CD4-positive, alpha-beta memory T cell (primary cell): ENCODE results near the gene WDR54. TPM values are rescaled to one million over a fixed set of nuclear protein-coding genes. Genes with fewer than 3 reads are reported as not detected.

ENCODE experiments used
- CTCF ChIA-PET: fragments of 350-600 bp; sonication (Branson Sonifier 250); formaldehyde crosslinking; loops from one replicate; lab custom pipeline; 2021; ENCODE audit warnings: inconsistent platforms; ENCODE audit not compliant: partially characterized antibody; lab: Charles Lee
- POLR2A ChIA-PET: fragments of 350-600 bp; sonication (Branson Sonifier 250); formaldehyde crosslinking; loops from one replicate; lab custom pipeline; 2021; ENCODE audit not compliant: partially characterized antibody; lab: Charles Lee
- DNase-seq, 5 donors: peaks; one replicate each; pipeline versions ENCODE4 v3.0.0 to v3.0.0-alpha.2; 2020 to 2022; ENCODE audit warnings: mixed read lengths in 1 of 5
- H3K27ac ChIP-seq: one replicate; pipeline ENCODE4 v1.7.0; 2013; ENCODE audit warnings: low read depth, low read length
- H3K27me3 ChIP-seq: 2 replicates; pipeline ENCODE4 v1.7.0; 2013; ENCODE audit warnings: mild to moderate bottlenecking, low read length, moderate library complexity; ENCODE audit not compliant: insufficient read depth
- H3K36me3 ChIP-seq: 2 replicates; pipeline ENCODE4 v1.7.0; 2013; ENCODE audit warnings: mild to moderate bottlenecking, low read length, moderate library complexity; ENCODE audit not compliant: insufficient read depth
- H3K4me1 ChIP-seq: 2 replicates; pipeline ENCODE4 v1.7.0; 2013; ENCODE audit warnings: mild to moderate bottlenecking, low read length, moderate library complexity; ENCODE audit not compliant: insufficient read depth
- H3K4me3 ChIP-seq, 2 donors: one replicate each; pipeline ENCODE4 v1.7.0; 2013; ENCODE audit warnings: low read length in 2 of 2, mild to moderate bottlenecking in 1 of 2
- H3K9me3 ChIP-seq, 2 donors: one replicate each; pipeline ENCODE4 v1.7.0; 2013; ENCODE audit warnings: low read length in 2 of 2, control low read depth in 1 of 2; ENCODE audit not compliant: control insufficient read depth in 1 of 2
- H3K27ac Mint-ChIP-seq, 7 donors: one replicate each; pipeline ENCODE4 v1.8.0; 2020 to 2021; ENCODE audit warnings: mixed read lengths in 7 of 7, mild to moderate bottlenecking in 6 of 7, inconsistent platforms in 3 of 7, moderate library complexity in 3 of 7
- H3K27me3 Mint-ChIP-seq, 2 donors: one replicate each; pipeline ENCODE4 v1.8.0; 2020 to 2021; ENCODE audit warnings: mixed read lengths in 2 of 2
- H3K36me3 Mint-ChIP-seq, 2 donors: one replicate each; pipeline ENCODE4 v1.8.0; 2020 to 2021; ENCODE audit warnings: mixed read lengths in 2 of 2, inconsistent platforms in 1 of 2, mild to moderate bottlenecking in 1 of 2
- H3K4me1 Mint-ChIP-seq, 4 donors: one replicate each; pipeline ENCODE4 v1.8.0; 2020 to 2021; ENCODE audit warnings: mixed read lengths in 4 of 4, mild to moderate bottlenecking in 1 of 4
- H3K4me3 Mint-ChIP-seq, 8 donors: one replicate each; pipeline ENCODE4 v1.8.0; 2020 to 2021; ENCODE audit warnings: mixed read lengths in 8 of 8, mild to moderate bottlenecking in 7 of 8, moderate library complexity in 6 of 8, inconsistent platforms in 3 of 8
- H3K9me3 Mint-ChIP-seq, 8 donors: one replicate each; pipeline ENCODE4 v1.8.0; 2020 to 2021; ENCODE audit warnings: mixed read lengths in 8 of 8, mild to moderate bottlenecking in 5 of 8, inconsistent platforms in 3 of 8, moderate library complexity in 1 of 8
- intact Hi-C: fragments of 100-400 bp; cut with micrococcal nuclease; formaldehyde crosslinking; loops from one replicate; pipeline ENCODE4 v1.15.1; 2023
- polyA plus RNA-seq, 2 donors: library from polyadenylated mRNA; unstranded; fragments of 300-500 nt; fragmentation: Illumina TruSeq; gene quantifications; one replicate each; pipeline ENCODE4 v1.2.3, GENCODE V29; 2021
- total RNA-seq, 2 experiments: library from RNA; stranded (reverse); gene quantifications; one replicate each; pipeline ENCODE4 v1.2.3, GENCODE V29; 2021

WDR54 gene
- total and polyA plus RNA-seq, 4 experiments from 2014 or later: 36.3 to 107 (median 48.6) TPM

GRCh38 chr2:74390606-74391005 is 30.9 kb upstream of the WDR54 start:
- no peaks in the 10 kb centered on the region for H3K9me3 Mint-ChIP-seq
- H3K4me3 Mint-ChIP-seq: peak overlapping the region in 4 of 8 donors; percentile 53 to 99 (median 84)
- H3K36me3 Mint-ChIP-seq: peaks cover 0 to 5% of the 10 kb centered on the region in 2 donors
- H3K4me1 Mint-ChIP-seq: peaks cover 5 to 13% (median 6%) of the 10 kb centered on the region in 4 donors
- ChIA-PET CTCF (interaction anchor here (1.0 to 4.0 kb wide), 15 partner anchors 8 to 198 kb away, joined by 3 to 22 read pairs (median 6); partner anchors contain the start of genes AUP1, HTRA2, INO80B and MTHFD2), POLR2A (interaction anchor here (0.7 to 2.6 kb wide), 11 partner anchors 12 to 653 kb away, joined by 3 to 34 read pairs (median 4); partner anchors contain the start of genes C2orf81, INO80B, MOB1A and TPRKB)
- peaks cover 0 to 5% of the 10 kb centered on the region in 2 donors for H3K27me3 Mint-ChIP-seq
- H3K4me1 ChIP-seq: peaks cover 27% of the 10 kb centered on the region
- no peaks in the 10 kb centered on the region for H3K27me3 ChIP-seq
- intact Hi-C loops: loop anchor here (1.0 to 10.0 kb wide), 7 partner anchors 64 to 1318 kb away; partner anchors contain the start of genes DOK1, LOXL3, MTHFD2 and SFXN5
- no peak overlapping the region for H3K27ac ChIP-seq
- no peaks in the 10 kb centered on the region for H3K36me3 ChIP-seq
- H3K4me3 ChIP-seq: no peak overlapping the region
- DNase-seq: no peak
- peak overlapping the region in 3 of 7 donors; percentile 28 to 40 (median 32) for H3K27ac Mint-ChIP-seq
- no peaks in the 10 kb centered on the region for H3K9me3 ChIP-seq

GRCh38 chr2:74391209-74391579 is 30.3 kb upstream of the WDR54 start:
- peak overlapping the region; percentile 84 to 90 for H3K4me3 ChIP-seq
- ChIA-PET POLR2A (interaction anchor here (0.7 to 2.6 kb wide), 22 partner anchors 8 to 654 kb away, joined by 3 to 34 read pairs (median 4); partner anchors contain the start of genes AUP1, C2orf81, DOK1 and HTRA2), CTCF (interaction anchor here (0.6 to 4.0 kb wide), 27 partner anchors 9 to 567 kb away, joined by 3 to 22 read pairs (median 4); partner anchors contain the start of genes AUP1, BOLA3, HTRA2 and INO80B)
- Mint-ChIP-seq H3K4me3 (peak overlapping the region in 5 of 8 donors; percentile 96 to 99 (median 97)), H3K9me3 (no peaks in the 10 kb centered on the region), H3K36me3 (peaks cover 0 to 5% of the 10 kb centered on the region in 2 donors), H3K27me3 (peaks cover 0 to 5% of the 10 kb centered on the region in 2 donors), H3K27ac (peak overlapping the region in 6 of 7 donors; percentile 89 to 100 (median 94)), H3K4me1 (peaks cover 5 to 13% (median 6%) of the 10 kb centered on the region in 4 donors)
- intact Hi-C loops: loop anchor here (1.0 to 10.0 kb wide), 7 partner anchors 63 to 1319 kb away; partner anchors contain the start of genes DOK1, LOXL3, MTHFD2 and SFXN5
- no peaks in the 10 kb centered on the region for H3K36me3 ChIP-seq
- no peaks in the 10 kb centered on the region for H3K27me3 ChIP-seq
- DNase-seq: no peak
- H3K9me3 ChIP-seq: no peaks in the 10 kb centered on the region
- H3K4me1 ChIP-seq: peaks cover 27% of the 10 kb centered on the region
- H3K27ac ChIP-seq: peak overlapping the region; percentile 88

GRCh38 chr2:74391580-74392448 is 29.7 kb upstream of the WDR54 start:
- DNase-seq: peak; percentile 92 to 96 (median 94)
- Mint-ChIP-seq H3K27me3 (peaks cover 0 to 5% of the 10 kb centered on the region in 2 donors), H3K9me3 (no peaks in the 10 kb centered on the region), H3K4me3 (peak overlapping the region in 5 of 8 donors; percentile 96 to 99 (median 97)), H3K36me3 (peaks cover 0 to 5% of the 10 kb centered on the region in 2 donors), H3K4me1 (peaks cover 5 to 13% (median 6%) of the 10 kb centered on the region in 4 donors), H3K27ac (peak overlapping the region in 6 of 7 donors; percentile 99 to 100 (median 100))
- CTCF ChIA-PET: interaction anchor here (0.6 to 4.0 kb wide), 28 partner anchors 9 to 568 kb away, joined by 3 to 22 read pairs (median 4); partner anchors contain the start of genes AUP1, BOLA3, HTRA2 and INO80B
- H3K36me3 ChIP-seq: no peaks in the 10 kb centered on the region
- POLR2A ChIA-PET: interaction anchor here (0.6 to 2.6 kb wide), 22 partner anchors 9 to 655 kb away, joined by 3 to 34 read pairs (median 4); partner anchors contain the start of genes AUP1, C2orf81, DOK1 and HTRA2
- peak overlapping the region; percentile 84 to 90 for H3K4me3 ChIP-seq
- H3K4me1 ChIP-seq: peaks cover 27% of the 10 kb centered on the region
- peak overlapping the region; percentile 88 for H3K27ac ChIP-seq
- H3K27me3 ChIP-seq: no peaks in the 10 kb centered on the region
- H3K9me3 ChIP-seq: no peaks in the 10 kb centered on the region
- intact Hi-C loops: loop anchor here (1.0 to 10.0 kb wide), 11 partner anchors 29 to 1320 kb away; partner anchors contain the start of genes C2orf81, DOK1, LOXL3 and MTHFD2

GRCh38 chr2:74392449-74392743 is 29.1 kb upstream of the WDR54 start:
- peaks cover 0 to 5% of the 10 kb centered on the region in 2 donors for H3K27me3 Mint-ChIP-seq
- intact Hi-C loops: loop anchor here (1.0 to 10.0 kb wide), 10 partner anchors 29 to 1320 kb away; partner anchors contain the start of genes C2orf81, DOK1, LOXL3 and MTHFD2
- H3K4me3 ChIP-seq: no peak overlapping the region
- H3K4me1 ChIP-seq: peaks cover 27% of the 10 kb centered on the region
- no peaks in the 10 kb centered on the region for H3K9me3 Mint-ChIP-seq
- no peaks in the 10 kb centered on the region for H3K9me3 ChIP-seq
- CTCF ChIA-PET: interaction anchor here (0.7 to 4.0 kb wide), 15 partner anchors 9 to 569 kb away, joined by 3 to 22 read pairs (median 4); partner anchors contain the start of genes INO80B, MTHFD2, STAMBP and WBP1
- H3K36me3 ChIP-seq: no peaks in the 10 kb centered on the region
- H3K27me3 ChIP-seq: no peaks in the 10 kb centered on the region
- peak overlapping the region in 5 of 8 donors; percentile 11 to 97 (median 49) for H3K4me3 Mint-ChIP-seq
- H3K27ac Mint-ChIP-seq: peak overlapping the region in 4 of 7 donors; percentile 99 to 100 (median 100)
- H3K36me3 Mint-ChIP-seq: peaks cover 0 to 5% of the 10 kb centered on the region in 2 donors
- DNase-seq: no peak
- H3K4me1 Mint-ChIP-seq: peaks cover 5 to 13% (median 6%) of the 10 kb centered on the region in 4 donors
- POLR2A ChIA-PET: interaction anchor here (0.6 to 2.6 kb wide), 16 partner anchors 9 to 655 kb away, joined by 3 to 34 read pairs (median 6); partner anchors contain the start of genes AUP1, C2orf81, DOK1 and HTRA2
- H3K27ac ChIP-seq: no peak overlapping the region

GRCh38 chr2:74393525-74393924 is 28.0 kb upstream of the WDR54 start:
- peaks cover 0 to 5% of the 10 kb centered on the region in 2 donors for H3K27me3 Mint-ChIP-seq
- Histone ChIP-seq H3K27me3 (no peaks in the 10 kb centered on the region), H3K4me1 (peaks cover 27% of the 10 kb centered on the region), H3K27ac (no peak overlapping the region), H3K9me3 (no peaks in the 10 kb centered on the region), H3K4me3 (no peak overlapping the region), H3K36me3 (no peaks in the 10 kb centered on the region)
- H3K4me3 Mint-ChIP-seq: no peak overlapping the region
- intact Hi-C loops: loop anchor here (5.0 to 10.0 kb wide), 6 partner anchors 126 to 1321 kb away; partner anchors contain the start of genes DOK1, LOXL3, MTHFD2 and SFXN5
- no peak overlapping the region for H3K27ac Mint-ChIP-seq
- DNase-seq: no peak
- H3K4me1 Mint-ChIP-seq: peaks cover 5 to 13% (median 6%) of the 10 kb centered on the region in 4 donors
- CTCF ChIA-PET: interaction anchor here (3.1 kb wide), 1 partner anchor 8 kb away, joined by 13 read pairs; no protein-coding TSS in a partner anchor
- POLR2A ChIA-PET: no interaction called here
- H3K9me3 Mint-ChIP-seq: no peaks in the 10 kb centered on the region
- H3K36me3 Mint-ChIP-seq: peaks cover 0 to 5% of the 10 kb centered on the region in 2 donors

- POLR2A ChIA-PET: no interaction called here
- Histone ChIP-seq H3K27ac (no peak overlapping the region), H3K4me1 (peaks cover 1% of the 10 kb centered on the region), H3K9me3 (no peaks in the 10 kb centered on the region), H3K36me3 (no peaks in the 10 kb centered on the region), H3K27me3 (no peaks in the 10 kb centered on the region), H3K4me3 (no peak overlapping the region)
- CTCF ChIA-PET: no interaction called here
- intact Hi-C loops: loop anchor here (10.0 kb wide), 3 partner anchors 159 to 201 kb away; partner anchors contain the start of genes DOK1, LOXL3 and MTHFD2
- Mint-ChIP-seq H3K4me1 (peaks cover 2 to 6% (median 6%) of the 10 kb centered on the region in 4 donors), H3K27me3 (peaks cover 2 to 5% of the 10 kb centered on the region in 2 donors), H3K27ac (no peak overlapping the region), H3K9me3 (no peaks in the 10 kb centered on the region), H3K36me3 (peaks cover 0 to 3% of the 10 kb centered on the region in 2 donors), H3K4me3 (no peak overlapping the region)
- DNase-seq: no peak
These were observed 25.4 kb upstream of the WDR54 start for GRCh38 chr2:74396149-74396548.
